GM18870 (cell line): Measurements from ENCODE around the gene PFKFB4.
"Not testable (repeated sequence)": the region's sequence is repeated elsewhere in the genome, so short reads cannot be mapped to it uniquely, and the experiment has no call there.

Experiments used
- ATAC-seq: cut with Tn5 transposase; IDR thresholded peaks from one replicate; pipeline ENCODE4 v1.9.1; 2021; ENCODE audit warnings: moderate library complexity; ENCODE audit not compliant: unreplicated experiment

Gene PFKFB4

DNA sequence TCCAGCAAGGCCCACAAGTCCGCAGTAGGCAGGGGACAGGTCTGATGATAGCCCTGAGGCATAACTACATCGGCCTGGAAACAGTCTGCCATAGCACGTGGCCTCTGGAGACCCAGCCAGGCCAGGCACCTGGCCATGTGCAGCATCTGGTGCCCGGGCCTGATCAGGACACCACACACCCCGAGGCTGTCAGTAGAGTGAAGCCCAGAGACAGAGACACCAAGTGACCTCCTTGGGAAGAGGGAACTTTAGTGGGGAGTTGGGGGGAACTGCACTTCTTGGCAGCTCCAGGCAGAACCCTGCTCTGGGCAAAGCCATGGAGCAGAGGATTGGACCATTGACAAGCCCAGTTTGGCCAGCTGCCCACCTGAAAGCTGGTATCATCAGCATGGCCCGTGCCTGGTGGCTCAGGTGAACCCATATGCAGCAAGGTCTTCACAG is 53.9 kb downstream of the PFKFB4 start:
- no peak for ATAC-seq

DNA sequence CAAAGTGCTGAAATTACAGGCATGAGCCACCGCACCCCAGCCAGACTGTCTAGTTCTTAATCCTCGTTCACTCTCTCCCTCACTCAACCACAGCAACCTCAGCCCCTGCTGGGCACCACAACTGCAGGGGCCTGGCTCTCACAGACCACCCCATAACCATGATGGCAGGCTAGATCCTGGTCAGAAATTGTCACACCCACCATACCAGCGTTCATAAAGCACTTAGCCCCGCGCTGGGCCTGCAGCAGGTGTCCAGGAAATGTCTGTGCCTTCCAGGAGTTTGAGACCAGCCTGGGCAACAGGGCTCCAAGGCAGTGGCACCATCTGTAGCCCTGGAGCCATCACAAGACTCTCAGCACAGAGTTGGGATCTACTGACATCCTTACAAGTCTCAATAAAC is 54.5 kb downstream of the PFKFB4 start:
- ATAC-seq, result no peak

DNA sequence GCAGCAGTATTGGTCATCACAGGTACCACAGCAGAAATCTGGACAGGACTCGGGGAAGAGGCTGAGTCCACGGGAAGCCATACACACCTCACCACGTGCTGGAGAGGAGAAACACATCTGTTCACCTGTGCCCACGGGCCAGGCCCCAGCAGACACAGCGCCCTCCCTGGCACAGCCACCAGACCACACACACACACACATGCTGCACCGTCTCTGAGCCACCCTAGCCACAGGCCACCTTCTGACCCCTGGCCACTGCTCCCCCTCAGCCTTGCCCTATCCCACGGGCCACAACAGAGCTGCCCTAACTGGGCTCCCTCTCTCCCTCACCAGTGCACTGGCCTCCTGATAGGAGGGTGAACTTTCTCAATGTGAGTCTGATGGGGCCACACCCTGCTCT is 55.4 kb downstream of the PFKFB4 start:
- ATAC-seq, result no peak

DNA sequence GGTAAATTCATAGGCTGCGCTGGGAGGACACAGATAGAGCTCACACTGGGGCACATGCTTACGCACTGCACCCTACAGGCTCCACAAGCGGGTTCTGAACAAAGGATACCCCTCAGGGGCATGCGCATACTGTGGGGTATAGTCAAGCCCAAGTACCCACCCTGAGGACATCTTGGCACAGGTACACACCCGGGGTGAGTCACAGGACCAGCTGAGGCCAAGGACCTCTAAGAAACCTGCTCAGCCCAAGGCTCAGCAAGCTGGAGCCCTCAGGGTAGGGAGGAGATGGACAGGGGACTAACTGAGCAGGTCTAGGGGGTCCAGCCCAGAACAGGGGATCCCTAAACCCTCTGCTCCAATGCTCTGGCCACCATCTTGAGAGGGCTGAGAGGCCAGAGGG is 55.9 kb downstream of the PFKFB4 start:
- no peak for ATAC-seq

DNA sequence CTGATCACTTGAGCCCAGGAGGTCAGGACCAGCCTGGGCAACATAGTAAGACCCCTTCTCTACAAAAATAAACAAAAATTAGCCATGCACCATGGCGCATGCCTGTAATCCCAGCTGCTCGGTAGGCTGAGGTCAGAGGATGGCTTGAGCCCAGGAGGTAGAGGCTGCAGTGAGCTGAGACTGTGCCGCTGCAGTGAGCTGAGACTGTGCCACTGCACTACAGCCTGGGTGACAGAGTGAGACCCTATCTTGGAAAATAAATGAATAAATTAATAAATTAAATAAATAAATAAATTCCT is 63.5 kb downstream of the PFKFB4 start:
- ATAC-seq, result no peak

DNA sequence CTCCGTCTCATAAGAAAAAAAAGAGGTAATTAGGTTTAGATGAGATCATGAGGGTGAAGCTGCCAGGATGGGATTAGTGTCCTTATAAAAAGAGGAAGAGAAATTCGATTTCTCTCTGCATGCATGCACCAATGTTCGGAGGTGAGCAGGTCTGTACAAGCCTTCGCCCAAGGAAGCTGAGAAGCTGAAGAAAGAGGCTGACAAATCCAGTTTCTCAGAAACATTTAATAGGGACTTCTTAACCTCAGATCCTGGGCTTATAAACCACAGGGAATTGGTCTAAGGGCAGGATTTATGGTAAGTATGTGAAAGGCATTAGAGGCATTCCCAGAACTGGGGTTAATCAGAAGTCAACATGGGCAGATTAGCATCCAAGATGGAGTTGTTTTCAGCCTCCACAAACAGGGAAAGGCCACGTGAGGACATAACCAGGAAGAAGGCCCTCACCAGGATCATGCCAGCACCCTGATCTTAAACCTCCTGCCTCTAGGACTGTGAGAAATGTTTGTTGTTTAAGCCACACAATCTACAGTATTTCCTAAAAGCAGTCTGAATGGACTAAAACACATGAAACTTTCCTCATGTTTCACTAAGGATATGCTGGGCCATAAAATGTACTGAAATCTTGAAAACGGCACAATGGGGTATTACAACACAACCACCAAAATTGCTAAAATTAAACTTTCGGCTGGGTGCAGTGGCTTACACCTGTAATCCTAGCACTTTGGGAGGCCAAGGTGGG is 64.0 kb downstream of the PFKFB4 start:
- ATAC-seq, result no peak

DNA sequence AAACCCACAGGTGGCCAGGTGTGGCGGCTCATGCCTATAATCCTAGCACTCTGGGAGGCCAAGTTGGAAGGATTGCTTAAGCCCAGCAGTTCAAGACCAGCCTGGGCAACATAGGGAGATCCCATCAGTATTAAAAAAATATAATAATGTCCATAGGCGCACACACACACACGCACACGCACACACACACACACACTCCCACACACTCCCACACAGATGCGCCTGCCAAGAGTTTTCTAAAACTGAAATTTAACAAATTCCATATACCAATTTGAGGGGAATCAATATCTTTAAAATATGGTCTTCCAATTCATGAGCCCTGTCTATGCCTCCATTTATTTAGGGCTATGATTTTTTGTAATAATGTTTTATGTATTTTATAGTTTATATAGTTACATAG is 69.7 kb downstream of the PFKFB4 start:
- no peak for ATAC-seq

DNA sequence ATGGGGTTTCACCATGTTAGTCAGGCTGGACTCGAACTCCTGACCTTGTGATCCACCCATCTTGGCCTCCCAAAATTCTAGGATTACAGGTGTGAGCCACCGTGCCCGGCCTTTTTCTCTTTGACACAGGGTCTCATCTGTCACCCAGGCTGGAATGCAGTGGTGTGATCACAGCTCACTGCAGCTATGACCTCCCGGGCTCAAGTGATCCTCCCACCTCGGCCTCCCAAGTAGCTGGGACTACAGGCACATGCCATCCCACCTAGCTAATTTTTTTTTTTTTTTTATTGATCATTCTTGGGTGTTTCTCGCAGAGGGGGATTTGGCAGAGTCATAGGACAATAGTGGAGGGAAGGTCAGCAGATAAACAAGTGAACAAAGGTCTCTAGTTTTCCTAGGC is 73.8 kb downstream of the PFKFB4 start:
- ATAC-seq, result not testable (repeated sequence)

DNA sequence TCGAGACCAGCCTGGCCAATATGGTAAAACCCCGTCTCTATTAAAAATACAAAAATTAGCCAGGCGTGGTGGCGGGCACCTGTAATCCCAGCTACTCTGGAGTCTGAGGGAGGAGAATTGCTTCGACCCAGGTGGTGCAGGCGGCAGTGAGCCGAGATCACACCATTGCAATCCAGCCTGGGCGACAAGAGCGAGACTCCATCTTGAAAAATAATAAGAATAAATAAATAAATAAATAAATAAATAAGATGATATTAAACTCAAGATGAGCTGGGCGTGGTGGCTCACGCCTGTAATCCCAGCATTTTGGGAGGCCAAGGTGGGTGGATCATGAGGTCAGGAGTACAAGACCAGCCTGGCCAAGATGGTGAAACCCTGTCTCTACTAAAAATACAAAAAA is 75.7 kb downstream of the PFKFB4 start:
- not testable (repeated sequence) for ATAC-seq

DNA sequence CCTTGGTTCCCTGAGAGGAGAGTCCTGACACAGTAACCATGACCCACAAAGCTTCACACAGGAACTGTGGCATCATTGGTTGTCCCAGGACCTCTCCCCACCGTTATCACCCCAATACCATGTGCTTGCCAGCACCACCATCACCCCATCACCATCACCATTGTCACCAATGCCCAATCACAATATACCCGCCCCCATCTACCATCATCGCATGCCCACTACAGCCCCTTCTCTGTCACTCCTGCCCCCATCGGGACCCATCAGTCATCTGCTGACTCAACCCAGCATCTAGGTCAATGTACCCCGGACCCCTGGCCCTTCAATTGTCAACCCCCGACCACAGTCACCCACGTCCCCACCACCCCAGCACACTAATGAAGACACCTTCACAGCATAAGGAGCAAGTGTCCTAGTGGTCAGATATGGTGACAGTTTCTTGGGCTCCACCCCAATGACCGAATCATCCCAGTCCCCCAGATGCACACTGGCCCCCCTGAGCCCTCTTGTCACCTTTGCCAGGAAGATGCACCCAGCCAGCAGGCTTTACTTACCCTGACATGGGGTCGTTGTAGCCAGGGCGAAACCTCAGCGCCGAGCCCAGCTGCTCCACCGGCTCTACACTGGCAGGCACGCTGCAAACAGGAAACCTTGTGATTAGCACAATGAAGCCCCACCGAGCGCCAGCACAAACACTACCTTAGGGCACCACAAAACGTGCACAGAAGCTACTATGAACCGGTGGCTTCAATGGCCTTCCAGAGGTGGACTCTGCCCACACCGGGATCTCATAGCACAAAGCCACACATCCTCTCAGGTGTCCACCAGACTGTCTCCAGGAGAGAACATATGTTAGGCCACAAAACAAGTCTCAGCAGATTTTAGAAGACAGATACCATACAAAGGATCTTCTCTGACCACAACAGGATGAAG is 77.7 kb downstream of the PFKFB4 start:
- ATAC-seq, result no peak

DNA sequence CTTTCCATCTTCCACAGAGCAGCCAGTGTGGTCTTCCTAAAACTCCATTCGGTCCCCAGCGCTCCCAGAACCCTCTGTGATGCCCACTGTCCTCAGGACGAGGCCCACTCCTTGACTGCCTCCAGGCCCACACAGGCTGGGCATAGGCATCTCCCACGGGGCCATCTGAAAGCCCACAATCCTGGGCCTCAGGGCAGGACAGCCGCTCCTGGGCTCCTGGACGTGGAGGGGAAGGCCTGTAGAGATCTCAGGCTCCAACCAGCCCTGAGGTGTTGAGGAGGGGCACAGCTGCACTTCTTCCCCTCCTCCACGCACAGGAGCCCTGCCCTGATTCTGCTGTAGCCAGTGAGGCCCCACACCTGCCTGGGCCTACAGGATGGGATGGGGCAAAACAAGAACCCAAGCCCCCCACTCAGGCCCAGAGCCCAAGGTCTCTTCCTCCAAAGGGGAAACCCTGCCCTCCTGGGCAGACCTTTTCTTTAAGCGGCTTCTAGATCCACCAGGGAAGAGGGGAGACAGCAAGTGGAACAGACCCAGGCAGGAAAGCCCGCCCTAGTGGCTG is 78.6 kb downstream of the PFKFB4 start:
- no peak for ATAC-seq

DNA sequence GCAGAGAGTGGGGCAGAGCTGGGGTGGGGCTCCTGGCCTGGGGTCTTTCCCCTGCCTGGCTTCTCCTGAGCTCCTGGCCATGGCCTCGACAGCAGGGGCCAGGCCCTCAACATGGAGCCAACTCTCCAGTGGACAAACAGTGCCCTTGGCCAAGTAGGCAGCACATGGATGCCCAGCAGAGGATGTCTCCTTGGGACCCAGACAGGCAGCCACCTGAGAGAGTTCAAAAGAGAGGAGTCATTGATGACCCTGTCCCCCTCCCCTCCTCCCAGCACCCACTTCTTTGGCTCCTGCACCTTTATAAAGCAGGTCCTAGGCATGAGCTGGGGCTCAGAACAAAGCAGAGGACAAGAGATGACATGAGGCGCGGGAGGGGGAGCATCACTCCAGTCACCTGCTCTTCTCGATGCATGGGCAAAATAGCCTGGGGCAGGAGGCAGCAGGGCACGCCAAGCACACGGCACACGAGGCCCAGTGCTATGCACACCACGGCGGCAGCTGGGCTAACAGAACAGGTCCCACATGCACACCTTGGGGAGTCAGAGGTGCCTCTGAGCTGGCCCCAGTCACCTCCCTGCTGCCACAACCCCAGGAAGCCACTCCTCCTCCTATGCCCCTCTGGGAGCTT is 80.1 kb downstream of the PFKFB4 start:
- no peak for ATAC-seq

DNA sequence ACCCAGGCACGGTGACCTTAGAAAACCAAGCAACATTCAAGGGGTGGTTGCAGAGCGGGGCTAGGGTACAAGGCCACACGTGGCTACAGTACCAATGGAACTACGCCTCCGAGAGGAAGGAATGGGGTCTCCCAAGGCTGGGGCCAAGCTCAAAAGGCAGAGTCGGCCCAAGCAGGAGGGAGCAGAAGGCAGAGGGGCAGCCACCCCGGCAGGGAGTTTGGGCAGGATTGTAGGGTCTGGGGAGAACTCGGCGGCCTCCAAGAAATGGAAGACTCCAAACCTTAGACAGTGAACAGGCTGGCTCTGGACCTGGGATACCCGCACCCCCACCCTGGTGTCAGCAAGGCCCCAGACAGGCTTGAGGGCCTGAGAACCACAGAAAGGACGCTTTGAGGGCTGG is 81.4 kb downstream of the PFKFB4 start:
- ATAC-seq, result no peak

DNA sequence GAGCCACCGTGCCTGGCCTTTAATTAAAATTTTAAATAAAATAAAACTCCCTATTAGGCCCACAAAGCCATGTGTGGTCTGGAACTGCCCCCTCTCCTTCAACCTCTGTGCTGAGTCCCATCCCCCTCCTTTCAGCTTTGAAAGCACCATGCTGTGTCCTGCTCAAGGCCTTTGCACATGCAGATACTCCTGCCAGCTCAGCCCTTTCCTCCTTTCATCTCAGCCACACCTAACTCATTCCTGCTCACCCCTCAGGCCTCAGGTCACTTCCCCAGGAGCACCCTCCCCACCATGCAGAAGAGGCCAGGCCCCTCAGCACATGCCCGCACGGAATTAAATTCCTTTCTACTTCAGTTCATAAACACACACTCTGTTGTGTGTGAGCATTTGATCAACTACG is 82.0 kb downstream of the PFKFB4 start:
- no peak for ATAC-seq

DNA sequence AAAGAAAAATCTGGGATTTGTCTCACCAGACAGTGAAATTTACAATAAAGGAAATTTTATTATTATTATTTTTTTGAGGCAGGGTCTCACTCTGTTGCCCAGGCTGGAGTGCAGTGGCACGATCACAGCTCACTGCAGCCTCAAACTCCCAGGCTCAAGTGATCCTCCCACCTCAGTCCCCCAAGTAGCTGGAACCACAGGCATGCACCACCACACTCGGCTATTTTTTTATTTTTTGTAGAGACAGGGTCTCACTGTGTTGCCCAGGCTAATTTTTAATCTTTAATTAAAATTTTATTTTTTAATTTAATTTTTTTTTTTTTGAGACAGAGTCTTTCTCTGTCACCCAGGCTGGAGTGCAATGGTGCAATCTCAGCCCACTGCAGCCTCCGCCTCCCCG is 82.6 kb downstream of the PFKFB4 start:
- not testable (repeated sequence) for ATAC-seq

DNA sequence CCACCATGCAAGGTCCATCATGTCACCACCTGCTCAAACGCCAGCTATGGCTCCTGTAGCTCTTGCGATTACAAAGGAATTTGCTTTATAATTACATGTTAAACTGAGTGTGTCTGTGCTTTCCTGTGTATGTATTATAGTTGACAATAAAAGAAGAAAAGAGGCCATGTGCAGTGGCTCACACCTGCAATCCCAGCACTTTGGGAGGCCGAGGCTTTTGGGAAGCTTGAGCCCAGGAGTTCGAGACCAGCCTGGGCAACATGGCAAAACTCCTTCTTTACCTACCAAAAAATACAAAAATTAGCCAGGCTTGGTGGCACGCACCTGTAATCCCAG is 83.0 kb downstream of the PFKFB4 start:
- ATAC-seq, result no peak

DNA sequence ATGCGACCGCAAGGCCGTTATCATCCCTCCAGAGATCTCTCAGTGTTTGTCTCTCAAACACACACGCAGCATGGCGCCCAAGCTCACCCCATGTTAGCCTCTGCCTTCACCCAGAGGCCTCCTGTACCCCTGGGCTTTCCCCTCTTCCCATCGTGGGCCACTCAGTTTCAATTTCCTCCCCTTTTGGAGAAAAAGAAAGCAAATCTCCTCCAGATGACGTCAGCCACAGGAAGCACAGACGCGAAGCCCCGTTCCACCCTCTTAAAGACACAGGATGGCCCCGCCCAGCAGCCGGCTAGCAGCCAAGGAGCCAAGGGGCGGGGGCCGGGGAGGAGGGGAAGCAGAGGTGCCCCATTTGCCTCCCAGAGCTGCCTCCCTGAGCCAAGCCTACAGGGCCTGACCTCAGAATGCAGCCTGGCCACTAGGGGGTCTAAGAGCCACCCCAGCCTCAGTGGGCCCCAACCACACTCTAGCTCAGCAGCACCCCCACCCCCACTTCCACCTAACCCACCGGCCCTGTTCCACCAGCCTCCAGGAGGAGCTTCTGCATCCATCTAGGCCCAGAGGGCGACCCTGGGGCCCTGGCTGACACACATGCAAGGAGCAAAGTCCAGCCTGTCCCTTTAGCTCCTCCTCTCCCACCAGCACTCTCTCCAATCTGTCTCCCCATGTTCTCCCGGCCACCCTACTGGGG is 83.5 kb downstream of the PFKFB4 start:
- ATAC-seq, result peak; percentile 77

DNA sequence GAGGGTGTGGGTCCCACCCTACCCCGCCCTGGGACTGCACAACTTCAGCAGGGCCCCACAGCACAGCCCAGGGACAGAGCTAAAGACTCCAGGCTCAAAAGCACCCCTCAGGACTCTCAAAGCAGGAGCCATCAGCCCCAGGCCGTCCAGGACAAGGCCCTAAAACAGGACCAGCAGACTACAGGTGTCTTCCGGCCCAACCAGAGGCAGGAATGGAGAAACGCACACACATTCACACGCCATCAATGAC is 84.0 kb downstream of the PFKFB4 start:
- no peak for ATAC-seq

DNA sequence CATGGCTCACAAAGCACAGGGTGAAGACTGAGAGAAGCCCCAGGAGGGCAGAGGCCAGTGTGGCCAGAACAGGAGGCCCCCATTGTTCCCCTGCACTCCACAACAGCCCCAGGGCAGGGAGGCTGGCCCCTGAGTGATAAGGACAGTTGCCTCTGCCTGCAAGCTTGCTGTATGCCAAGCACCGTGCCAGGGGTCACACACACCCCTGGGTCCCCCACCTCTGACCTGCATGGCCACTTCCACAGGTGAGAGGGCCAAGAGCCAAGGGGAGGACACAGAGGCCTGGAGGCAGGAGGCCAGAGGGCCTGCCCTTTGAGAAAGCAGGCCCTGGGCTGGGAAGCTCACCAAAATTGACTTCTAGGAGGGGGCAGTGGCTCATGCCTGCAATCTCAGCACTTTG is 86.3 kb downstream of the PFKFB4 start:
- ATAC-seq, result no peak

DNA sequence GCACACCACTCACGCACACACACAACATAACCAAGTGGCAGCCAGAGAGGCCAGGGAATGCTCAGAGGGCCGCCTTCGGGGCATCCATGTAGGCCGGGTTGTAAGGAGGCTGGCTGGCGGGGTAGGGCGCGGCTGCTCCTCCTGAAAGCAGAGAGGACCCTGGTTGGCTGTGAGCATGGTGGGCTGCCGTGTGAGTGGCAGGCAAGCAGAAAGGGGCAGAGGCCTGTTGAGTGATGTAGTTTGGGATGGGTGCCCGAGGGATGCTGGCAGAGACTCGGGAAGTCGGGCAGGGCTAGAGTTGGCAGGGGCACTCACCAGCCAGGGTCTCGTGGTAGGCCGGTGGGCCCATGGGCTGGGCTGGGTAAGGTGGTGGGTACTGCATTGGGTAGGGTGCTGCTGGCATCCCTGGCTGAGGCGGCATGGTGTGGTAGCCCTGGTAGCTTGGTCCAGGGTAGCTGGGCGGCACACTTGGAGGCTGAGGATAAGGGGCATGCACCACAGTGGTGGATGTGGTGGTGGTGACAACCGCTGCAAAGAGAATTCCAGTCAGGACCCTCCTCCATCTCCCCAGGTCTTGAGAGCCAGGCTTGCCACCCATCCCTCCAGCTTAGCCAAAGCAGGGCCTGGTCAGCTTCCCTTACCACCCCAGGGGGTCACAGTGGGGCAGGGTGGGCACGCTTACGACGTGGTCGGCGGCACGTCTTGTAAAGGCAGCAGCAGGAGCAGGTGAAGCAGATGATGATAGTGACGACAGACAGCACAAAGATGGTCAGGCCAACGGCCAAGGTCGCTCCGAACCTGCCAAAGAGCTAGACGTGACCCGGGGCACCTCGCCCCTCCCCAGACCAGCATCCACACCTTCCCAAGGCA is 87.3 kb downstream of the PFKFB4 start:
- no peak for ATAC-seq
